ENCODE data around the gene ZNF787. TPM values are rescaled to one million over a fixed set of nuclear protein-coding genes. Genes with fewer than 3 reads are reported as not detected.
"Not testable (repeated sequence)": the region's sequence is repeated elsewhere in the genome, so short reads cannot be mapped to it uniquely, and the experiment has no call there.

Gene ZNF787
- total RNA-seq, 1 experiment from 2014 or later, result 111 TPM

GRCh38 chr19:56098731-56099568, 22.1 kb downstream of the ZNF787 start:
- ATAC-seq (no peak), DNase-seq (no peak)
- no peak overlapping the region for H3K4me3 ChIP-seq (ENCODE audit: low read length)
- H3F3A ChIP-seq (ENCODE audit: low read length, unreplicated experiment), result no peaks in the 10 kb centered on the region
- H3K36me3 ChIP-seq (ENCODE audit: low read depth, low read length), result peaks cover 37% of the 10 kb centered on the region
- no peaks in the 10 kb centered on the region for H3K9me3 ChIP-seq (ENCODE audit: low read length)
- H3K27me3 ChIP-seq (ENCODE audit: low read length), result no peaks in the 10 kb centered on the region
- H3K9ac ChIP-seq (ENCODE audit: low read length), result no peak overlapping the region
- intact Hi-C loops (cut with micrococcal nuclease), result no loop called here
- TF ChIP-seq CTCF (conservative IDR thresholded peaks at IDR 0.05; ENCODE audit: low read depth, low read length), result no peak
- no peak for TF ChIP-seq EZH2 (IDR thresholded peaks at IDR 0.05; ENCODE audit: low read length, unreplicated experiment)
- TF ChIP-seq EZH2phosphoT487 (IDR thresholded peaks at IDR 0.05; ENCODE audit: borderline replicate concordance, low read length), result no peak
- POLR2A ChIA-PET (ENCODE audit: unreplicated experiment), result no interaction called here
- peaks cover 62% of the 10 kb centered on the region for H3K79me2 ChIP-seq (ENCODE audit: low read length)
- no peak overlapping the region for H3K4me2 ChIP-seq (ENCODE audit: low read length)
- CTCF ChIA-PET, result no interaction called here
- no peak overlapping the region for H3K27ac ChIP-seq (ENCODE audit: low read length)
- H2AFZ ChIP-seq (ENCODE audit: low read length), result no peak overlapping the region
- H3K4me1 ChIP-seq (ENCODE audit: insufficient read depth, low read length), result no peaks in the 10 kb centered on the region
- H3K9me2 ChIP-seq (replicated peaks; ENCODE audit: low read length), result no peaks in the 10 kb centered on the region
- no TSS peak for BruUV-seq (replicated peaks)
- H4K20me1 ChIP-seq (ENCODE audit: low read length), result peaks cover 27% of the 10 kb centered on the region

GRCh38 chr19:56098237-56098636, 22.9 kb downstream of the ZNF787 start:
- DNase-seq; BruUV-seq (replicated peaks); POLR2A ChIA-PET (ENCODE audit: unreplicated experiment); H3K9me2 ChIP-seq (replicated peaks; ENCODE audit: low read length); H3K4me1 ChIP-seq (ENCODE audit: insufficient read depth, low read length); H3K27me3 ChIP-seq (ENCODE audit: low read length); H3K9ac ChIP-seq (ENCODE audit: low read length); H3F3A ChIP-seq (ENCODE audit: low read length, unreplicated experiment); H3K4me2 ChIP-seq (ENCODE audit: low read length); CTCF ChIA-PET; ATAC-seq; H3K9me3 ChIP-seq (ENCODE audit: low read length); H3K27ac ChIP-seq (ENCODE audit: low read length); H3K4me3 ChIP-seq (ENCODE audit: low read length); H2AFZ ChIP-seq (ENCODE audit: low read length); intact Hi-C loops (cut with micrococcal nuclease): not testable (repeated sequence)
- Histone ChIP-seq H4K20me1 (ENCODE audit: low read length) (peaks cover 23% of the 10 kb centered on the region), H3K79me2 (ENCODE audit: low read length) (peaks cover 64% of the 10 kb centered on the region), H3K36me3 (ENCODE audit: low read depth, low read length) (peaks cover 43% of the 10 kb centered on the region)

- Histone ChIP-seq H3K79me2 (ENCODE audit: low read length) (peaks cover 64% of the 10 kb centered on the region), H3K27me3 (ENCODE audit: low read length) (no peaks in the 10 kb centered on the region), H3K4me3 (ENCODE audit: low read length) (no peak overlapping the region), H3F3A (ENCODE audit: low read length, unreplicated experiment) (no peaks in the 10 kb centered on the region), H3K9me3 (ENCODE audit: low read length) (no peaks in the 10 kb centered on the region), H3K4me2 (ENCODE audit: low read length) (no peak overlapping the region), H4K20me1 (ENCODE audit: low read length) (peaks cover 19% of the 10 kb centered on the region), H3K27ac (ENCODE audit: low read length) (no peak overlapping the region), H3K9me2 (replicated peaks; ENCODE audit: low read length) (no peaks in the 10 kb centered on the region), H3K36me3 (ENCODE audit: low read depth, low read length) (peaks cover 46% of the 10 kb centered on the region), H3K9ac (ENCODE audit: low read length) (no peak overlapping the region), H2AFZ (ENCODE audit: low read length) (no peak overlapping the region), H3K4me1 (ENCODE audit: insufficient read depth, low read length) (no peaks in the 10 kb centered on the region)
- intact Hi-C loops (cut with micrococcal nuclease), result no loop called here
- ATAC-seq (no peak), DNase-seq (no peak)
- no TSS peak for BruUV-seq (replicated peaks)
- no peak for TF ChIP-seq CTCF (conservative IDR thresholded peaks at IDR 0.05; ENCODE audit: low read depth, low read length)
- no peak for TF ChIP-seq EZH2 (IDR thresholded peaks at IDR 0.05; ENCODE audit: low read length, unreplicated experiment)
- TF ChIP-seq EZH2phosphoT487 (IDR thresholded peaks at IDR 0.05; ENCODE audit: borderline replicate concordance, low read length), result no peak
- ChIA-PET CTCF (no interaction called here), POLR2A (ENCODE audit: unreplicated experiment) (no interaction called here)
Observed at GRCh38 chr19:56097776-56098175, 23.3 kb downstream of the ZNF787 start.

Measured in PC-3 (cell line).